Astrocyte (in vitro differentiated cells and primary cell): ENCODE measurements around the gene RPA3. TPM values are rescaled to one million over a fixed set of nuclear protein-coding genes. Genes with fewer than 3 reads are reported as not detected.

Source experiments
- DNase-seq: peaks from one replicate; pipeline ENCODE4 v3.0.0-alpha.2; 2010; ENCODE audit warnings: low read depth
- FAIRE-seq: peaks from 2 replicates; lab custom pipeline; 2011; peaks lifted over from hg19 to GRCh38; lab: Jason Lieb, UNC
- H2AFZ ChIP-seq: 2 replicates; pipeline ENCODE4 v1.6.0; 2012; ENCODE audit warnings: low read depth, low read length, inconsistent platforms
- H3K27ac ChIP-seq: 2 replicates; pipeline ENCODE4 v1.5.1; 2011; ENCODE audit warnings: low read depth, low read length, inconsistent platforms
- H3K27me3 ChIP-seq: 2 replicates; pipeline ENCODE4 v1.6.0; 2011; ENCODE audit warnings: low read length, inconsistent platforms; ENCODE audit not compliant: insufficient read depth
- H3K36me3 ChIP-seq: 2 replicates; pipeline ENCODE4 v1.5.1; 2011; ENCODE audit warnings: low read length, inconsistent platforms; ENCODE audit not compliant: insufficient read depth
- H3K4me1 ChIP-seq: 2 replicates; pipeline ENCODE4 v1.5.1; 2011; ENCODE audit warnings: low read length, inconsistent platforms; ENCODE audit not compliant: insufficient read depth
- H3K4me2 ChIP-seq: 2 replicates; pipeline ENCODE4 v1.6.0; 2012; ENCODE audit warnings: low read length, inconsistent platforms
- H3K4me3 ChIP-seq: 2 replicates; pipeline ENCODE4 v1.5.1; 2011; ENCODE audit warnings: low read depth, mild to moderate bottlenecking, low read length, inconsistent platforms; ENCODE audit not compliant: insufficient read depth
- H3K79me2 ChIP-seq: 2 replicates; pipeline ENCODE4 v1.6.0; 2012; ENCODE audit warnings: mild to moderate bottlenecking, low read length, inconsistent platforms; ENCODE audit not compliant: insufficient read depth
- H3K9ac ChIP-seq: 2 replicates; pipeline ENCODE4 v1.6.0; 2012; ENCODE audit warnings: mild to moderate bottlenecking, low read length, inconsistent platforms
- H3K9me3 ChIP-seq: 2 replicates; pipeline ENCODE4 v1.5.1; 2012; ENCODE audit warnings: low read depth, mild to moderate bottlenecking, low read length, inconsistent platforms; ENCODE audit not compliant: insufficient read depth
- H4K20me1 ChIP-seq: 2 replicates; pipeline ENCODE4 v1.6.0; 2012; ENCODE audit warnings: low read length, inconsistent platforms; ENCODE audit not compliant: insufficient read depth
- H3K27ac Mint-ChIP-seq: one replicate; pipeline ENCODE4 v1.8.0; 2021; ENCODE audit warnings: mild to moderate bottlenecking, mixed read lengths; ENCODE audit not compliant: unreplicated experiment
- H3K27me3 Mint-ChIP-seq: one replicate; pipeline ENCODE4 v1.8.0; 2021; ENCODE audit warnings: low read depth, mixed read lengths; ENCODE audit not compliant: unreplicated experiment
- H3K36me3 Mint-ChIP-seq: one replicate; pipeline ENCODE4 v1.8.0; 2021; ENCODE audit warnings: low read depth, mixed read lengths; ENCODE audit not compliant: unreplicated experiment
- H3K4me1 Mint-ChIP-seq: one replicate; pipeline ENCODE4 v1.8.0; 2021; ENCODE audit warnings: low read depth, mixed read lengths; ENCODE audit not compliant: unreplicated experiment
- H3K4me3 Mint-ChIP-seq: one replicate; pipeline ENCODE4 v1.8.0; 2021; ENCODE audit warnings: mild to moderate bottlenecking, moderate library complexity, mixed read lengths; ENCODE audit not compliant: unreplicated experiment
- H3K9me3 Mint-ChIP-seq: one replicate; pipeline ENCODE4 v1.8.0; 2021; ENCODE audit warnings: mild to moderate bottlenecking, mixed read lengths; ENCODE audit not compliant: unreplicated experiment
- EZH2 ChIP-seq: IDR thresholded peaks from 2 replicates; pipeline ENCODE4 v1.6.1; 2012; ENCODE audit warnings: mild to moderate bottlenecking, low read length, inconsistent platforms; ENCODE audit not compliant: insufficient read depth
- total RNA-seq: library from RNA; stranded (reverse); gene quantifications from 2 replicates; pipeline ENCODE4 v1.2.1, GENCODE V29; 2021
- TF ChIP-seq, protein P1 (sequence below): IDR thresholded peaks from 2 replicates; pipeline ENCODE4 v1.5.1; 2011; ENCODE audit warnings: low read depth, mild to moderate bottlenecking, inconsistent platforms, low read length, moderate library complexity; ENCODE audit not compliant: insufficient read depth

Gene RPA3
- total RNA-seq, 1 donor from 2014 or later, result 17.7 TPM

DNA sequence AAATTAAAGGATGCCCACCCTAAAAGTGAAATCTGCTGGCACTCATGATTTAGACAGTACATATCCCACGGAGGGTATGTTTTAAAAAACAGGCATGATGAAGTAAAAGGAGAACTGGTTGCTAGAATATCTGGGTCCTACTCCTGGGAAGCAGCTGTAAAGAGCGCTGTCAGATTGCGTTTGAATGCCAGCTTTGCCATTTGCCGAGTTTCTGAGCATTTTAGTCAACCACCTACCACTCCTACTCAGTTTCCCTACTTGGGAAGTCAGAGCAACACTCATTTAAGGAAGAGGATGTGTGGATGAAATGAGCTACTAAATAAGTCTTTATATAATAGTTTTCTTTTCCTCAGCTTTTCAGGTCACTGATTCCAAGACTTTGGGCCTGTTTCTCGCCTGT lies 79.0 kb downstream of the RPA3 start:
- peak overlapping the region; percentile 88 for H3K9ac ChIP-seq
- H3K79me2 ChIP-seq, result no peaks in the 10 kb centered on the region
- no peaks in the 10 kb centered on the region for H3K9me3 ChIP-seq
- Mint-ChIP-seq H3K27me3 (no peaks in the 10 kb centered on the region), H3K27ac (no peak overlapping the region), H3K4me1 (peaks cover 9% of the 10 kb centered on the region), H3K4me3 (peak overlapping the region; percentile 97), H3K36me3 (no peaks in the 10 kb centered on the region), H3K9me3 (no peaks in the 10 kb centered on the region)
- peaks cover 6% of the 10 kb centered on the region for H3K4me1 ChIP-seq
- H3K36me3 ChIP-seq, result no peaks in the 10 kb centered on the region
- H3K4me3 ChIP-seq, result peak overlapping the region; percentile 95
- H3K27me3 ChIP-seq, result no peaks in the 10 kb centered on the region
- H3K27ac ChIP-seq, result peak overlapping the region; percentile 78
- FAIRE-seq, result no peak
- peak; percentile 8 for DNase-seq
- H2AFZ ChIP-seq, result peak overlapping the region; percentile 98
- H3K4me2 ChIP-seq, result peak overlapping the region; percentile 97
- TF ChIP-seq, protein P1, sequence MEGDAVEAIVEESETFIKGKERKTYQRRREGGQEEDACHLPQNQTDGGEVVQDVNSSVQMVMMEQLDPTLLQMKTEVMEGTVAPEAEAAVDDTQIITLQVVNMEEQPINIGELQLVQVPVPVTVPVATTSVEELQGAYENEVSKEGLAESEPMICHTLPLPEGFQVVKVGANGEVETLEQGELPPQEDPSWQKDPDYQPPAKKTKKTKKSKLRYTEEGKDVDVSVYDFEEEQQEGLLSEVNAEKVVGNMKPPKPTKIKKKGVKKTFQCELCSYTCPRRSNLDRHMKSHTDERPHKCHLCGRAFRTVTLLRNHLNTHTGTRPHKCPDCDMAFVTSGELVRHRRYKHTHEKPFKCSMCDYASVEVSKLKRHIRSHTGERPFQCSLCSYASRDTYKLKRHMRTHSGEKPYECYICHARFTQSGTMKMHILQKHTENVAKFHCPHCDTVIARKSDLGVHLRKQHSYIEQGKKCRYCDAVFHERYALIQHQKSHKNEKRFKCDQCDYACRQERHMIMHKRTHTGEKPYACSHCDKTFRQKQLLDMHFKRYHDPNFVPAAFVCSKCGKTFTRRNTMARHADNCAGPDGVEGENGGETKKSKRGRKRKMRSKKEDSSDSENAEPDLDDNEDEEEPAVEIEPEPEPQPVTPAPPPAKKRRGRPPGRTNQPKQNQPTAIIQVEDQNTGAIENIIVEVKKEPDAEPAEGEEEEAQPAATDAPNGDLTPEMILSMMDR, result no peak
- no peak for TF ChIP-seq EZH2
- no peaks in the 10 kb centered on the region for H4K20me1 ChIP-seq

DNA sequence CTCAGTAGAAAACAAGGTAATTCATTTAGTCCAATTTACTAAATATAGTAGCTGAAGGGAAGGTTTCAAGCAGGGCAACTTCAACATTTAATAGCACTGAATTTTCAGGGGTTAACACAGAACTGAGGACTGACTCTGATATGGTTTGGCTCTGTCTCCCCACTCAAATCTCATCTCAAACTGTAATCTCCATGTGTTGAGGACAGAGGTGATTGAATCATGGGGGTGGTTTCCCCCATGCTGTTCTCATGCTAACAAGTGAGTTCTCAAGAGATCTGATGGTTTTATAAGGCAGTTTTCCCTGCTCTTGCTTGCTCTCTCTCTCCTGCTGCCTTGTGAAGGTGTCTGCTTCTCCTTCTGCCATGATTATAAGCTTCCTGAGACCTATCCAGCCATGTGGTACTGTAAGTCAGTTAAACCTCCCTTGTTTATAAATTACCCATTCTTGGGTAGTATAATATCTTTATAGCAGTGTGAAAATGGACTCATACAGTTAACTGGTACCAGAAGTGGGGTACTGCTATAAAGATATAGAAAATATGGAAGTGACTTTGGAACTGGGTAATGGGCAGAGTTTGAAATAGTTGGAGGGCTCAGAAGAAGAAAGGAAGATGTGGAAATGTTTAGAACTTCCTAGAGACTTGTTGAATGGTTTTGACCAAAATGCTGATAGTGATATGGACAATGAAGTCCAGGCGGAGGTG lies 87.6 kb downstream of the RPA3 start:
- H4K20me1 ChIP-seq, result no peaks in the 10 kb centered on the region
- no peak overlapping the region for H3K4me2 ChIP-seq
- FAIRE-seq (no peak), DNase-seq (no peak)
- no peak overlapping the region for H2AFZ ChIP-seq
- H3K79me2 ChIP-seq, result no peaks in the 10 kb centered on the region
- no peaks in the 10 kb centered on the region for H3K36me3 Mint-ChIP-seq
- no peak overlapping the region for H3K4me3 ChIP-seq
- no peak overlapping the region for H3K27ac ChIP-seq
- H3K4me3 Mint-ChIP-seq, result no peak overlapping the region
- H3K4me1 Mint-ChIP-seq, result no peaks in the 10 kb centered on the region
- H3K4me1 ChIP-seq, result no peaks in the 10 kb centered on the region
- no peaks in the 10 kb centered on the region for H3K9me3 ChIP-seq
- H3K36me3 ChIP-seq, result no peaks in the 10 kb centered on the region
- H3K9ac ChIP-seq, result no peak overlapping the region
- H3K27ac Mint-ChIP-seq, result no peak overlapping the region
- H3K27me3 ChIP-seq, result no peaks in the 10 kb centered on the region
- H3K27me3 Mint-ChIP-seq, result no peaks in the 10 kb centered on the region
- TF ChIP-seq, protein P1, result no peak
- no peak for TF ChIP-seq EZH2
- peaks cover 12% of the 10 kb centered on the region for H3K9me3 Mint-ChIP-seq

DNA sequence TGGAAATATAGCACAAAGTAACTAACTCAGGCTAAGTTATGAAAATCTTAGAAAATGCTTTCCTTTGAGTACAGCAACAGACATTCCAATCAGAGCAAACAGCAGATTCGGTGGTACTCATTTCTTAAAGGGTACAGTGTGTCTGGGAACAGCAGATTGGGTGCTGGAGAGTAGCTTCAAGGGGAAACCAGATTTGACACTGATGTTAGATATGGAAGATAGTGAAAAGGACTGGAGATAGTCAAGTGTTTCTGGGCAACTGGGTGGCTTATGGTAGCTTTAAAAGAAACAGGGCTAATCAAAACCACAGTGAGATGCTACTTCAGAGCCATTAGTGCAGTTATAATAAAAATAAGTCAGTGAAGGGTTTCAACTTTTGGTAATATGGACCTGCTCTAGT lies 89.9 kb downstream of the RPA3 start:
- no peaks in the 10 kb centered on the region for H3K27me3 Mint-ChIP-seq
- H3K4me1 ChIP-seq, result no peaks in the 10 kb centered on the region
- H3K4me2 ChIP-seq, result no peak overlapping the region
- H3K9me3 ChIP-seq, result no peaks in the 10 kb centered on the region
- no peak overlapping the region for H3K27ac Mint-ChIP-seq
- no peak for FAIRE-seq
- no peak for DNase-seq
- H2AFZ ChIP-seq, result no peak overlapping the region
- H3K4me3 Mint-ChIP-seq, result no peak overlapping the region
- no peak for TF ChIP-seq EZH2
- no peak overlapping the region for H3K9ac ChIP-seq
- H3K27me3 ChIP-seq, result no peaks in the 10 kb centered on the region
- H3K36me3 Mint-ChIP-seq, result no peaks in the 10 kb centered on the region
- H3K4me1 Mint-ChIP-seq, result no peaks in the 10 kb centered on the region
- H4K20me1 ChIP-seq, result no peaks in the 10 kb centered on the region
- H3K27ac ChIP-seq, result no peak overlapping the region
- H3K9me3 Mint-ChIP-seq, result peaks cover 12% of the 10 kb centered on the region
- H3K4me3 ChIP-seq, result no peak overlapping the region
- H3K79me2 ChIP-seq, result no peaks in the 10 kb centered on the region
- no peaks in the 10 kb centered on the region for H3K36me3 ChIP-seq
